GM19025 (cell line): ENCODE measurements around the gene PPP1R1B.
A peak's percentile ranks its signal among the peaks of the same experiment; 100 is the strongest.

Experiments used
- ATAC-seq: cut with Tn5 transposase; IDR thresholded peaks from one replicate; pipeline ENCODE4 v1.9.1; 2021; ENCODE audit warnings: mild to moderate bottlenecking, low read depth, moderate library complexity; ENCODE audit not compliant: unreplicated experiment

PPP1R1B gene

GRCh38 chr17:39629494-39629880, 2.7 kb downstream of the PPP1R1B start:
- no peak for ATAC-seq

DNA sequence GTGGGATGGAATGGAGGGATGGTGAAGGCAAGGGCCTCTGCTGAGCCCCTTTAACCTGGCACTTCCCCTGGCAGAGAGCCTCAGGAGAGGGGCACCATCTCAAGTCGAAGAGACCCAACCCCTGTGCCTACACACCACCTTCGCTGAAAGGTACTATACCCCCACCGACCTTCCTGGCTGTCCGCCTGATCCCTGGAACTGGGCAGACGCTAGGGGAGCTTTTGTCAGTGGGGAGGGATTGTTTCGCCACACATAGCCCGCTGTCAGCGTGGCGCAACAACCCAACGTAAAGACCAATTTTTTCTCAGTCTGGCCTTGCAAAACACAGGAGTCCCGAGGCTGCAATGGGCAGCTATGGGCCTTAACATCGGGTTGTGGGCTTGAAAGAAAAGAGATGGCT, 3.1 kb downstream of the PPP1R1B start:
- ATAC-seq, result no peak

GRCh38 chr17:39631403-39631802, 4.7 kb downstream of the PPP1R1B start:
- ATAC-seq, result no peak

GRCh38 chr17:39632153-39632941, 5.6 kb downstream of the PPP1R1B start:
- ATAC-seq, result no peak

- ATAC-seq, result no peak
These were observed 6.9 kb downstream of the PPP1R1B start for GRCh38 chr17:39633570-39634183.

DNA sequence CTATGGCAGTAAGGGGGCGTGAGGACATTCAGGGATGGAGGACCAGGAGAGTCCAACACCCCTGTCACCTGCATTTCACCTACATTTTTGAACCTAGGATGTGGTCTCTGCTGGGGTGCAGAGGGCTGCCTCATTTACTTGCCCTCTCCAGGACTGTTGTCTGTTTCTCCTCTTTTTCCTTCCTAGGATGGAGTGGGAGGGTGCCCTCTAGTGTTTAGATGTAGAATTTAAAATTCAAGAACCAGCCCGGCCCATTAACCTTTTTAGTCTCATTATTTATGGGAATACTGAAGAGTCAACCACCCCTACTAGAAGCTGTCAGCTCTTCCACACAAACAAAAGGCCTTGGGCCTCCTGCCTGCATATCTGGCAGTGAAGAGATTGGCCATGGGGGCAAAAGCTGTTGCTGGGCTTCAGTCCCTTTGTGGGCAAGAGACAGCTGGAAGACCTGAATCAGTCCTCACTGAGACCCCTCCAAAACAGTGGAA, 7.7 kb downstream of the PPP1R1B start:
- ATAC-seq, result no peak

DNA sequence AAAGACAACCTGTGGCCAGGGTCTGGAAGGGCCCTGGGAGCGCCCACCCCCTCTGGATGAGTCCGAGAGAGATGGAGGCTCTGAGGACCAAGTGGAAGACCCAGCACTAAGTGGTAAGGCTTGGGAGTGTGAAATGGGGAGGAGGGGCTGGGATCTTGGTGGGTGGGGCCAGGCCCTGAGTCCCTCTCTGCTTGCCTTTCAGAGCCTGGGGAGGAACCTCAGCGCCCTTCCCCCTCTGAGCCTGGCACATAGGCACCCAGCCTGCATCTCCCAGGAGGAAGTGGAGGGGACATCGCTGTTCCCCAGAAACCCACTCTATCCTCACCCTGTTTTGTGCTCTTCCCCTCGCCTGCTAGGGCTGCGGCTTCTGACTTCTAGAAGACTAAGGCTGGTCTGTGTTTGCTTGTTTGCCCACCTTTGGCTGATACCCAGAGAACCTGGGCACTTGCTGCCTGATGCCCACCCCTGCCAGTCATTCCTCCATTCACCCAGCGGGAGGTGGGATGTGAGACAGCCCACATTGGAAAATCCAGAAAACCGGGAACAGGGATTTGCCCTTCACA, 8.9 kb downstream of the PPP1R1B start:
- no peak for ATAC-seq

DNA sequence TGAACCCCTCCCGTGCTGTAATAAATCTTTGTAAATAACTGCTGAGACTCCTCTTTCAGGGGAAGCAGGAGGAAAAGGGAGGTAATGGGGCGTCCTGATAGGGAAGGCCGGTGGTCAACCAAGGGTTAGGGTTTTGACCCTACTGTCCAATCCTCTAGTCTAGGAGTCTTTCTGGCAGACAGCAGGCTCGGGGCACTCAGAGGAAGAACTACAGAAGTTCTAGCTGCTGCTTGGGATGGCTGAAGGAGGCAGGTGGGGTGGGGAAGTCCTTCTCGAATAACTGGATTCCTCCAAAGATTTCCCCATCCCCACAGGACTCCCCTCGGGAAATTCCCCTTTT, 9.8 kb downstream of the PPP1R1B start:
- peak; percentile 8 for ATAC-seq

GRCh38 chr17:39636927-39637736, 10.4 kb downstream of the PPP1R1B start, which contains the start of gene STARD3:
STARD3 (plus strand) TSS chr17:39637144; CDS start chr17:39653532, 16,388 bp downstream.
- ATAC-seq, result peak; percentile 89

GRCh38 chr17:39638317-39638716, 11.6 kb downstream of the PPP1R1B start:
- ATAC-seq, result no peak

DNA sequence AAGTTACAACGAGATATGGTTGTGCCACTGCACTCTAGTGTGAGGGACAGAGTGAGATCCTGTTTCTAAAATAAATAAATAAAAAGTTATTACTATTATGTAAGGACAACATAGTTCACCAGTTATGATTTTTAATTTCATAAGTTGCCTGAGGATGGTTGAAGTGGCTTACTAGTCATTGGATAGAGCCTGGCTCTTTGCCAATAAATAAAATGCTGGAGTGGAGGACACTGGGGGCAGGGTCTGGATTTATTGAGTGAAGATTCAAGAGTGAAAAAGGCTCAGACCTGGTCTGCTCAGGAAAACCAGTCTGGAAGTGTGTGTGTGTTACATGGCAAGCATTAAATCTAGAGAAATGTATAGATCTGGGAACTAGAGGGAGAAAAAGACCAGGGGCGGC, 12.3 kb downstream of the PPP1R1B start:
- no peak for ATAC-seq

- ATAC-seq, result no peak
These were observed 13.1 kb downstream of the PPP1R1B start for GRCh38 chr17:39639566-39640458.

DNA sequence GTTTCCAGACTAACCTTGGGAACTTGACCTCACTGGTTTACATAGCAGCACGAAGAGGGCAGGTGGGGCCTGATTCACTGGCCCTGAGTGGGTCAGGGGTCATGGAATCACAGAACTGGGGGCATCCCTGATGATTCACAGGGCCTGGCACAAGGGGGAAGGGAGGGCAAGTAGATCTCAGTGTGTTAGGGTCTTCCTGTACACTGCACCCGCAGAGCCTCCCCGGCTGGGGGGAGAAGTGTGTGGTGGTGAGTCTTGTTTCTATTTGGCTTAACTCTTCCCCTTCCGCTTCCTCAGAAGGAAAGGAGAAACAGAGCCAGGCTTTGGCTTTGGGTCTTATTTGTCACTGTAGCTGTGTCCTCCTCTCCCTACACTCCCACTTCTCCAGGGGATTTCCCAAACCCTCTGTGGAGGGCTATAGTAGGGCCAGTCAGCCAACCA, 13.9 kb downstream of the PPP1R1B start:
- ATAC-seq, result no peak

- ATAC-seq, result no peak
These were observed 14.3 kb downstream of the PPP1R1B start for GRCh38 chr17:39641097-39641496.

DNA sequence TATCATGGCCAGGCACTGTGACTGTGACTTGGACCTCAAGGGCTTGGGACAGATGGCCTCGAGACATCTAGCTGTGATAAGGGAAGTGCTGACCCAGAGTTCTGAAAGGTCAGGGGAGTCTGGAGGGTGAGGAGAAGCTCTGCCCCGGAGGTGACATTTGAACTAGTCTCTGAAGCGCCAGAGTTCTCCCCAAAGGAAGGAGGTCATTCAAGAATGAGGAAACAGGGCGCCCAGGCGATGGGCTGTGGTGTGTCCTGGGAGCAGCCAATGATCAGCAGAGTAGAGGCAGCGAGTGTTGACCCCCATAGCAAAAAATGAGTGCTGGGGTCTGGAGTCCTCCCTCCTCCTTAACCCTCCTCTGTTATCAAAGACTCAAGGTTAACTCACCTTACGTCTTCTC, 15.1 kb downstream of the PPP1R1B start:
- no peak for ATAC-seq

DNA sequence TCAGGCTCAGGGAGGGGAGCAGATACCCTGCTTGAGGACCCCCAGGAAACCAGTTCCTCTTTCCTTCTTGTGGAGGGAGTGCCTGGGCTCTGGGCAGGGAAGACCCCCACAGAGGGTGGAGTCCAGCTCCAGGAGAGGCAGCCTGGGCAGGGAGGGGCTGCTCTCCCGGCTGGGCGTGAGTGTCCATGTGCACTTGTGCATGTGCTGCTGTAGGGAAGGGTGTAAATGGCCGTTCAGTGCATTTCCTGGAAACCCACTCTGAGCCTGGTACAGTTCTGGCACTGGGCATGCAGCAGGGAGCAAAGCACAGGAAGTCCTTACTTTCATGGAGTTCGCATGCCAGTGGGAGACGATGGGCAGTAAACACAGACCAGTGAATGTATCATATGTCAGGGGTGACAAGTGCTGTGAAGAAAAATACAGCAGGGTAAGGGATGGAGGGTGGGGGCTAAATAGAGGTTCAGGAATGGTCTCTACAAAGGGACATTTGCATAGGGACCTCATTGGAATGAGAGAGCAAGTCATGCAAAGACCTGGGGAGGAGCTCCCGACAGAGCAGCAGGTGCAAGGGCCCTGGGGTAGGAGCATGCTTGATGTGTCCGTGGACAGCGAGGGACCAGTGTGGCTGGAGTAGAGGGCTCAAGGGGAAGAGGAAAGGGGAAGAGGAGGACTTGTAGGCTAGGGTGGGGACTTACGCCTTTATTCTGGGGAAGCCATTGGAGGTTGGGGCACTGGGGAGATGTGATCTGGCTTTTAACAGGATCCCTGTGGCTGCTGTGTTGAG, 15.7 kb downstream of the PPP1R1B start:
- ATAC-seq, result no peak

DNA sequence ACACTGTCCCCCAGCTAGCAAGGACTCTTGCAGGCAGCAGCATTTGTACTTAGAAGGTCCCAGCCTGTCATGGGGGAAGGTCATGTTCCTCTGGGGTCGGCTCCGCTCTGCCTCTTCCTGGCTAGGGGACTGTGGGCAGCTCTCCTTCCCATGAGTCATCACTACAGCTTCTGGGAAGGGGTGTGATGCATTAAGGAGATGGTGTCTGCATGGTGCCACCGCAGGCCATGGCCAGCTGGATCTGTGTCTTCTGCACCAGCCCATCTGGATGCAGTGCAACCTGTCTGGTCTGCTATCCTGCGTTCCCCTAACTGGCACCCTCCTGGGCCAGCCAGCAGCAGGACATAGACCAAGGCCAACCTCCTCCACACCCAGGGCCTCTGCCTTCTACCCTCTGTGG, 16.5 kb downstream of the PPP1R1B start:
- ATAC-seq, result no peak

- ATAC-seq, result no peak
These were observed 20.5 kb downstream of the PPP1R1B start for GRCh38 chr17:39647256-39647655.
